A673 (cell line): ENCODE measurements around the gene SLC44A1. TPM values are rescaled to one million over a fixed set of nuclear protein-coding genes. Genes with fewer than 3 reads are reported as not detected.

Experiments
- BruUV-seq: library from RNA; stranded (reverse); fragments of 400-500 nt; replicated peaks from 2 replicates; lab custom pipeline; 2021; lab: Mats Ljungman, UMichigan
- CTCF ChIA-PET: fragments of 300-600 bp; sonication (Branson Sonifier 250); formaldehyde crosslinking; loops from one replicate; lab custom pipeline; 2022; ENCODE audit warnings: antibody characterized with exemption; lab: Charles Lee
- POLR2A ChIA-PET: fragments of 300-600 bp; sonication (Branson Sonifier 250); formaldehyde crosslinking; loops from one replicate; lab custom pipeline; 2022; ENCODE audit warnings: antibody characterized with exemption; ENCODE audit not compliant: low non-redundant PET; lab: Charles Lee
- DNase-seq: peaks from one replicate; pipeline ENCODE4 v3.0.0-alpha.2; 2015; ENCODE audit warnings: low spot score
- H3K27ac ChIP-seq: fragments of 200-600 bp; sonication (generic); 2 replicates; pipeline ENCODE4 v1.5.1; 2016; ENCODE audit warnings: mixed run types, low read depth, mild to moderate bottlenecking, mixed read lengths, antibody characterized with exemption, low read length; ENCODE audit not compliant: poor library complexity, severe bottlenecking
- H3K27me3 ChIP-seq: fragments of 200-600 bp; sonication (generic); replicated peaks from 2 replicates; pipeline ENCODE4 v1.6.1; 2017; ENCODE audit warnings: mixed run types, low read depth, mild to moderate bottlenecking, mixed read lengths, antibody characterized with exemption, low read length; ENCODE audit not compliant: insufficient read depth, poor library complexity
- H3K36me3 ChIP-seq: fragments of 200-600 bp; sonication (generic); 2 replicates; pipeline ENCODE4 v1.6.1; 2016; ENCODE audit warnings: mixed run types, mild to moderate bottlenecking, mixed read lengths, antibody characterized with exemption, low read length; ENCODE audit not compliant: insufficient read depth, poor library complexity, severe bottlenecking
- H3K4me1 ChIP-seq: fragments of 200-600 bp; sonication (generic); 2 replicates; pipeline ENCODE4 v1.6.1; 2017; ENCODE audit warnings: mixed run types, mild to moderate bottlenecking, mixed read lengths, antibody characterized with exemption, low read length; ENCODE audit not compliant: insufficient read depth, poor library complexity, severe bottlenecking
- H3K4me3 ChIP-seq: fragments of 200-600 bp; sonication (generic); 2 replicates; pipeline ENCODE4 v1.5.1; 2016; ENCODE audit warnings: low read depth, mixed run types, mild to moderate bottlenecking, mixed read lengths, low read length; ENCODE audit not compliant: poor library complexity, severe bottlenecking
- H3K9me3 ChIP-seq: fragments of 200-600 bp; sonication (generic); 2 replicates; pipeline ENCODE4 v1.6.1; 2016; ENCODE audit warnings: mixed run types, low read depth, mild to moderate bottlenecking, mixed read lengths, antibody characterized with exemption, low read length; ENCODE audit not compliant: poor library complexity, severe bottlenecking
- EZH2 ChIP-seq: fragments of 200-600 bp; sonication (generic); IDR thresholded peaks from 2 replicates; pipeline ENCODE4 v1.6.1; 2017; ENCODE audit warnings: borderline replicate concordance, low read depth, mild to moderate bottlenecking, mixed read lengths, antibody characterized with exemption, low read length; ENCODE audit not compliant: poor library complexity, severe bottlenecking
- intact Hi-C: fragments of 100-400 bp; cut with micrococcal nuclease; formaldehyde crosslinking; loops from one replicate; pipeline ENCODE4 v1.10.0; 2022; ENCODE audit not compliant: unreplicated experiment
- total RNA-seq: library from RNA; stranded (reverse); gene quantifications from 2 replicates; pipeline ENCODE4 v1.2.3, GENCODE V29; 2021
- TF ChIP-seq, protein P1 (sequence below): fragments of 300-800, 200-600 bp; sonication (generic); conservative IDR thresholded peaks from 2 replicates; pipeline ENCODE4 v1.5.1; 2017; ENCODE audit warnings: low read depth, mild to moderate bottlenecking, antibody characterized with exemption, low read length, moderate library complexity, mixed read lengths

SLC44A1 gene
- total RNA-seq, 1 experiment from 2014 or later = 11.9 TPM

DNA sequence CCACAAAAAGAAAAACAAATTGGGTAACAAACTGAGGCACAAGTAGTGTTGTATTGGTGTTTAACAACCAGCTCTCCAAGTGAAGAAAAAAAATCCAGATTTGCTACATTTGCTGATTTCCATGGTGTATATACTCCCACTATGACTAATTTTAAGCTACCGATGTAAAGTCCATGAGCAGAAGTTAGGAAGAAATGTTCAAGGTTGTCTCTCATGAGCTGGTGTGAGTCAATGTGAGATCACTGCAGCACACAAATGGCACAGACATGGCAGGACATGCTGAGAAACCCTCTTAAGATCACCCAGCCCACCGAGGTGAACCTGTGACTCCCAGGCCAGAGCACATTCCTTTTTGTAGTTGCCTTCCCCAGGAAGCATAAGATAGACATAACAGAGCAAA, 36.2 kb downstream of the SLC44A1 start:
- ChIA-PET POLR2A (no interaction called here), CTCF (no interaction called here)
- no peak for TF ChIP-seq EZH2
- TF ChIP-seq, protein P1, sequence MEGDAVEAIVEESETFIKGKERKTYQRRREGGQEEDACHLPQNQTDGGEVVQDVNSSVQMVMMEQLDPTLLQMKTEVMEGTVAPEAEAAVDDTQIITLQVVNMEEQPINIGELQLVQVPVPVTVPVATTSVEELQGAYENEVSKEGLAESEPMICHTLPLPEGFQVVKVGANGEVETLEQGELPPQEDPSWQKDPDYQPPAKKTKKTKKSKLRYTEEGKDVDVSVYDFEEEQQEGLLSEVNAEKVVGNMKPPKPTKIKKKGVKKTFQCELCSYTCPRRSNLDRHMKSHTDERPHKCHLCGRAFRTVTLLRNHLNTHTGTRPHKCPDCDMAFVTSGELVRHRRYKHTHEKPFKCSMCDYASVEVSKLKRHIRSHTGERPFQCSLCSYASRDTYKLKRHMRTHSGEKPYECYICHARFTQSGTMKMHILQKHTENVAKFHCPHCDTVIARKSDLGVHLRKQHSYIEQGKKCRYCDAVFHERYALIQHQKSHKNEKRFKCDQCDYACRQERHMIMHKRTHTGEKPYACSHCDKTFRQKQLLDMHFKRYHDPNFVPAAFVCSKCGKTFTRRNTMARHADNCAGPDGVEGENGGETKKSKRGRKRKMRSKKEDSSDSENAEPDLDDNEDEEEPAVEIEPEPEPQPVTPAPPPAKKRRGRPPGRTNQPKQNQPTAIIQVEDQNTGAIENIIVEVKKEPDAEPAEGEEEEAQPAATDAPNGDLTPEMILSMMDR = no peak
- H3K4me3 ChIP-seq = no peak overlapping the region
- intact Hi-C loops = no loop called here
- no peaks in the 10 kb centered on the region for H3K27me3 ChIP-seq
- no peaks in the 10 kb centered on the region for H3K36me3 ChIP-seq
- no peaks in the 10 kb centered on the region for H3K4me1 ChIP-seq
- DNase-seq = no peak
- BruUV-seq = no TSS peak
- no peaks in the 10 kb centered on the region for H3K9me3 ChIP-seq
- H3K27ac ChIP-seq = no peak overlapping the region

DNA sequence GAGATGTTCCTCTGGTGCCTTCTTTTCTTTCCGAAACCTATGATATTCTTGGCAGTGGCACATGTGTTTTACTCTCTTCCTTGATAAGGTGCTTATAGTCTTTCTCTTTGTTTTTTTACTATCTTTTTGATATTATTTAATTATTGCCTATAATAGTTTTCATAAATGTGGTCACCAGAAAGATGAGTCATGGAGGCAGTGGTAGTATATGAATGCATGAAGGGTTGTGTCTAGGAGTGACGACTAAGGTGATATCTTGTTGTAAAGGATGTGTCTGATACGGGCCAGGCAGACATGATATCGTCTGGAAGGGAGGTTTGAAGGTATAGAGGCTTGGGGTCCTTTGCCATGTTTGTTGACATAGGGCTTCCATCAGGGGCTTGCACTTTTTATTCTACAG, 36.8 kb downstream of the SLC44A1 start:
- H3K4me3 ChIP-seq = no peak overlapping the region
- no peak overlapping the region for H3K27ac ChIP-seq
- ChIA-PET POLR2A (no interaction called here), CTCF (no interaction called here)
- DNase-seq = no peak
- H3K27me3 ChIP-seq = no peaks in the 10 kb centered on the region
- H3K4me1 ChIP-seq = no peaks in the 10 kb centered on the region
- intact Hi-C loops = no loop called here
- H3K9me3 ChIP-seq = no peaks in the 10 kb centered on the region
- TF ChIP-seq, protein P1 = no peak
- TF ChIP-seq EZH2 = no peak
- no peaks in the 10 kb centered on the region for H3K36me3 ChIP-seq
- BruUV-seq = no TSS peak

DNA sequence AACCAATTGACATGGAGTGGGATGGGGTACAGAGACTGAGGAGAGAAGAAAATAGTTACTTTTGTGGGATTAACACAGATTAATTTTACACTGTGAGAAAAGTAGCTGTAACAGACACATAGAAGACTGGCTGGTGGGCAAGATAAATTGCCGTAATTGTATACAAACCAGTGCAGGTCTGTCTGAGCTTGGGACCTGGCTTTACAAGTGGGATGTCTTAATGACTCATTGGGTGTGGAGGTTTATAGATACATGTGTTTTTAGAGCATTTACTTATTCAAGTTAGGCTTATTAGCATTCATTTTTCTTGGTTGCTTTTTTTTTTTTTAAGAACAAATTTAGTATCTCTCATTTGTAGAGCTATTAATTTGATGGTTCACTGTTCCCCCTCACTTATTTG, 37.5 kb downstream of the SLC44A1 start:
- ChIA-PET POLR2A (no interaction called here), CTCF (no interaction called here)
- intact Hi-C loops = no loop called here
- H3K9me3 ChIP-seq = no peaks in the 10 kb centered on the region
- no TSS peak for BruUV-seq
- H3K4me1 ChIP-seq = no peaks in the 10 kb centered on the region
- TF ChIP-seq, protein P1 = no peak
- no peak for TF ChIP-seq EZH2
- H3K27me3 ChIP-seq = no peaks in the 10 kb centered on the region
- no peak overlapping the region for H3K27ac ChIP-seq
- no peaks in the 10 kb centered on the region for H3K36me3 ChIP-seq
- H3K4me3 ChIP-seq = no peak overlapping the region
- no peak for DNase-seq
